Keratinocyte (primary cell): ENCODE measurements around the gene ZNF236. TPM values are rescaled to one million over a fixed set of nuclear protein-coding genes. Genes with fewer than 3 reads are reported as not detected.

Source experiments
- DNase-seq: peaks from one replicate; pipeline ENCODE4 v3.0.0-alpha.2; 2011; ENCODE audit warnings: low read depth, missing footprints, low spot score
- FAIRE-seq: peaks from 2 replicates; lab custom pipeline; 2011; peaks lifted over from hg19 to GRCh38; lab: Jason Lieb, UNC
- H2AFZ ChIP-seq: 2 replicates; pipeline ENCODE4 v1.6.0; 2012; ENCODE audit warnings: low read length, control low read depth, inconsistent platforms; ENCODE audit not compliant: control insufficient read depth
- H3K27ac ChIP-seq: 2 replicates; pipeline ENCODE4 v1.5.1; 2011; ENCODE audit warnings: low read length; ENCODE audit not compliant: control insufficient read depth, insufficient read depth
- H3K27me3 ChIP-seq: 3 replicates; pipeline ENCODE4 v1.6.0; 2011; ENCODE audit warnings: low read length; ENCODE audit not compliant: control insufficient read depth, insufficient read depth; ENCODE audit errors: extremely low read depth
- H3K36me3 ChIP-seq, 2 experiments: 2 replicates in 1 of 2; 3 replicates in 1 of 2; pipeline ENCODE4 v1.5.1; 2011; ENCODE audit warnings: low read length in 2 of 2, mild to moderate bottlenecking in 1 of 2; ENCODE audit not compliant: control insufficient read depth in 2 of 2, insufficient read depth in 2 of 2; ENCODE audit errors: extremely low read depth in 1 of 2
- H3K4me1 ChIP-seq: 3 replicates; pipeline ENCODE4 v1.5.1; 2011; ENCODE audit warnings: low read length; ENCODE audit not compliant: control insufficient read depth, insufficient read depth; ENCODE audit errors: extremely low read depth
- H3K4me2 ChIP-seq: 3 replicates; pipeline ENCODE4 v1.6.0; 2011; ENCODE audit warnings: low read depth, low read length; ENCODE audit not compliant: control insufficient read depth, insufficient read depth; ENCODE audit errors: extremely low read depth
- H3K4me3 ChIP-seq, 3 experiments: fragments of 200-600 bp in 1 of 3; sonication (generic) in 1 of 3; 2 replicates in 2 of 3; 3 replicates in 1 of 3; pipeline ENCODE4 v1.5.1; 2011 to 2016; ENCODE audit warnings: low read length in 3 of 3, mild to moderate bottlenecking in 3 of 3, control low read depth in 2 of 3, inconsistent platforms in 1 of 3, low read depth in 1 of 3, mixed read lengths in 1 of 3, mixed run types in 1 of 3, moderate library complexity in 1 of 3; ENCODE audit not compliant: control insufficient read depth in 2 of 3, insufficient read depth in 2 of 3; ENCODE audit errors: extremely low read depth in 1 of 3
- H3K79me2 ChIP-seq: 2 replicates; pipeline ENCODE4 v1.6.0; 2012; ENCODE audit warnings: low read length; ENCODE audit not compliant: control insufficient read depth, insufficient read depth
- H3K9ac ChIP-seq: 3 replicates; pipeline ENCODE4 v1.6.0; 2011; ENCODE audit warnings: low read length; ENCODE audit not compliant: control insufficient read depth, insufficient read depth; ENCODE audit errors: extremely low read depth
- H3K9me1 ChIP-seq: 3 replicates; pipeline ENCODE4 v1.6.0; 2011; ENCODE audit warnings: low read length; ENCODE audit not compliant: control insufficient read depth, insufficient read depth; ENCODE audit errors: extremely low read depth
- H3K9me3 ChIP-seq: 2 replicates; pipeline ENCODE4 v1.5.1; 2012; ENCODE audit warnings: low read depth, low read length; ENCODE audit not compliant: control insufficient read depth
- H4K20me1 ChIP-seq: 3 replicates; pipeline ENCODE4 v1.6.0; 2011; ENCODE audit warnings: low read length; ENCODE audit not compliant: control insufficient read depth, insufficient read depth; ENCODE audit errors: extremely low read depth
- CTCF ChIP-seq, 3 experiments: IDR thresholded peaks in 1 of 3; conservative IDR thresholded peaks in 1 of 3; optimal IDR thresholded peaks in 1 of 3; 2 replicates in 2 of 3; 3 replicates in 1 of 3; pipeline versions ENCODE3 to v1.5.1; 2011; ENCODE audit warnings: low read length in 3 of 3, mild to moderate bottlenecking in 3 of 3, moderate library complexity in 2 of 3, control low read depth in 1 of 3, inconsistent platforms in 1 of 3; ENCODE audit not compliant: insufficient read depth in 2 of 3; ENCODE audit errors: extremely low read depth in 1 of 3
- EZH2 ChIP-seq: IDR thresholded peaks from one replicate; pipeline ENCODE4 v1.6.1; 2012; ENCODE audit warnings: inconsistent platforms, mild to moderate bottlenecking, low read length, moderate library complexity
- dilution Hi-C: fragments of 300-500 bp; cut with MboI; formaldehyde crosslinking; loops from one replicate; pipeline ENCODE4 v1.7.0; 2020; ENCODE audit warnings: low sequenced_read_pairs; ENCODE audit not compliant: extremely low pct_ligation_motif_present
- polyA plus RNA-seq, 5 experiments: library from polyadenylated mRNA; depleted of rRNA in 3 of 5; stranded (reverse) in 3 of 5; stranded (forward) in 1 of 5; unstranded in 1 of 5; fragments of >200 nt; gene quantifications; 1 replicate in 1 of 5; 2 replicates in 3 of 5; 3 replicates in 1 of 5; pipeline versions ENCODE4 v1.2.1 to v1.2.3, GENCODE V29; 2011 to 2012; ENCODE audit warnings: missing spikeins in 2 of 5, low read depth in 1 of 5, low replicate concordance in 1 of 5

Gene ZNF236
- polyA plus RNA-seq, 1 donor (not counting 4 experiments of a cell fraction or from before 2014, with no cell fraction given) = 4.5 TPM

GRCh38 chr18:77015169-77015568 is 192.8 kb downstream of the ZNF236 start:
- DNase-seq (no peak), FAIRE-seq (peak; percentile 58)
- Histone ChIP-seq H3K27me3 (no peaks in the 10 kb centered on the region), H3K4me3 (no peak overlapping the region), H2AFZ (no peak overlapping the region), H3K9ac (no peak overlapping the region), H3K9me1 (peaks cover 10% of the 10 kb centered on the region), H3K27ac (no peak overlapping the region), H3K4me1 (peaks cover 14% of the 10 kb centered on the region), H4K20me1 (peaks cover 15% of the 10 kb centered on the region), H3K79me2 (peaks cover 7% of the 10 kb centered on the region), H3K9me3 (no peaks in the 10 kb centered on the region), H3K36me3 (peaks cover 7 to 38% of the 10 kb centered on the region in 2 experiments), H3K4me2 (no peak overlapping the region)
- dilution Hi-C loops = no loop called here
- TF ChIP-seq EZH2 = no peak
- TF ChIP-seq CTCF (optimal IDR thresholded peaks at IDR 0.05 in 1 of 3, IDR thresholded peaks at IDR 0.05 in 1 of 3, conservative IDR thresholded peaks at IDR 0.05 in 1 of 3; ENCODE audit: extremely low read depth in 1 of 3, insufficient read depth in 2 of 3, low read length in 3 of 3) = no peak

- H3K4me2 ChIP-seq = no peak overlapping the region
- no peak overlapping the region for H3K27ac ChIP-seq
- peaks cover 6% of the 10 kb centered on the region for H3K79me2 ChIP-seq
- H4K20me1 ChIP-seq = peaks cover 15% of the 10 kb centered on the region
- H3K9ac ChIP-seq = no peak overlapping the region
- H2AFZ ChIP-seq = no peak overlapping the region
- H3K4me1 ChIP-seq = peaks cover 14% of the 10 kb centered on the region
- FAIRE-seq = no peak
- dilution Hi-C loops = no loop called here
- H3K9me3 ChIP-seq = no peaks in the 10 kb centered on the region
- H3K27me3 ChIP-seq = no peaks in the 10 kb centered on the region
- TF ChIP-seq CTCF (optimal IDR thresholded peaks at IDR 0.05 in 1 of 3, IDR thresholded peaks at IDR 0.05 in 1 of 3, conservative IDR thresholded peaks at IDR 0.05 in 1 of 3; ENCODE audit: extremely low read depth in 1 of 3, insufficient read depth in 2 of 3, low read length in 3 of 3) = no peak
- no peak for TF ChIP-seq EZH2
- peaks cover 8 to 32% of the 10 kb centered on the region in 2 experiments for H3K36me3 ChIP-seq
- no peak overlapping the region for H3K4me3 ChIP-seq
- peaks cover 10% of the 10 kb centered on the region for H3K9me1 ChIP-seq
- DNase-seq = no peak
Measured at GRCh38 chr18:77015771-77016710, 193.7 kb downstream of the ZNF236 start.
